Stimulated activated naive CD4-positive, alpha-beta T cell (primary cell): ENCODE results near the gene SPATA6L.

Experiments
- DNase-seq, 6 experiments: peaks; one replicate each; lab custom pipeline; 2025; lab: John Stamatoyannopoulos, UW

SPATA6L gene

DNA sequence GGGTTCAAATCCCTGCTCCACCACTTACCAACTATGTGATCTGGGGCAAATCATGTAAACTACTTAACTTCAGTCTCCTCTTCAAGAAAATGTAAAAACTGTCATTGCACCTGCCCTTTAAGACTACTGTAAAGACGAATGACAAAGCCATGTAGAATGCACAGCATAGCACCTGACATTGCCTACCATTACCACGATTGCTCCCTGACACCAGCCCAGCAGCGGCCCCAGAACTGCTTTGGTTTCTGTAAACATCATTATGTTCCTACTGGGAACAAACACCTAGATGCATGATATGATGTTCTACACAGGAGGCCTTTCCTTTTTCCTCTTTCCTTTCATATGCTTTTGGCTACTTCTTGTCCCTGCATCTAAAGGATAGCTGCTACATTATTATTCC, 27.3 kb downstream of the SPATA6L start:
- DNase-seq = no peak

DNA sequence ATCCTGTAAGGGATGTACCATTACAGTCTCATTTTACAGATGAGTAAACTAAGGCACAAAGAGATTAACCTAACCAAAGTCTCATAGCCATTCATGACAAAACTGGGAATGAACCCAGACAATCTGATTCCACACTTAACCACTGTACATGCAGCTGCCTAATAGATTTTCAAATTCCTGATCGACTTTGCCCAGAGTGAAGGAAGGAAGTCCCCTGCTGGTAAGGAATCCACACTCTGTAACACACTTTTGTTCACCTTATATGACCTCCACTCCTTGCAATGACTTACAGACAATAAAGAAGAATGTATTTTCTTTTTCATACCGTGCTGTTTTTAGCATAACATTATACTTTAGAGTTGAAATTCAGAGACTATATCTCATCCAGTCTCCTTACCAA, 35.4 kb downstream of the SPATA6L start:
- DNase-seq = peak in 1 of 6 experiments; percentile 4

DNA sequence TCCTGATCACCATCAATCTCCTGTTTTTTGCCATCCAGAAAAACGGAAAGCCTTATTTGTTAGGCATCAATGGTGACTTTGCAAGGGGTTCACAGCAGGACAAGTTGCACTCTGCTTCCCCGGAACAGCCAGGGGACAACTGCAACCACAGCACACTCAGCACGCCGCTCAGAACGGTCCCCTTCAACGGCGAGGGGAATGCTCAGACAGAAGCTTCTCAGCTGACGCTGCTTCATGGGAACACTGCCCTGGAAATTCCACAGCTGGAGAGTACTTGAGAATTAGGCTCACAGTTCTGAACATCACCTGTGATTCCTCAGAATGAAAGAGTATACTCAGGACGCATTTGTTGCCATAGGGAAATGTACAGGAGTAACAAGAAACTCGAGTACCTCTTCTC, 44.3 kb downstream of the SPATA6L start:
- no peak for DNase-seq

DNA sequence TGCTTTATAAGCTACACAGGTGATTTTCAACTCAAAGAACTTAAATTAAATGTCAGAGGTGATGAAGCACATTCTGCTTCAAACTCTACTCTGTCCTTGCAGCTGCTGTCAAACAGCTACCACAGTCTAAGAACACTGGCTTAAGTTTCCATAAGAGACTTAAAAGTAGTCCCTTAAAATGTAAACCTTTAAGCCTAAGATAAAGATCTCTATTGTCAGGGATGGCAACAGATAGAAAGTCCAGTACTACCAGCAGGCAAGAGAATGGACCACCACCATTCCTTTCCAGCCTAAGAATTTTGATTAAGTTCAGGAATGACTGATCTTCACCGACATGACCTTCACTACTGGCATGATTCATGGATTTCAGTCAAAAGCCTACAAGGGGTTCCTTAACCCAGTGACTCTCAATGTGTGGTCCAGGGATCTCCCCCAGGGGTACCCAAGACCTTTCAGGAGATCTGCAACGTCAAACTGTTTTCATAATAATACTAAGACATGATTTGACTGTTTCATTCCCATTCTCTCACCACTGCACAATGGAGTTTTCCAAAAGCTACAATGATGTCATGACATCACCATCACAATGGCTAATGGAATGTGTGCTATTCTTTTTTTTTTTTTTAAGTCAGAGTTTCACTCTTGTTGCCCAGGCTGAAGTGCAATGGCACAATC, 45.3 kb downstream of the SPATA6L start:
- DNase-seq = no peak

- DNase-seq = no peak
Measured at GRCh38 chr9:4620057-4620765, 46.1 kb downstream of the SPATA6L start.

GRCh38 chr9:4618700-4619099, 47.6 kb downstream of the SPATA6L start:
- no peak for DNase-seq

DNA sequence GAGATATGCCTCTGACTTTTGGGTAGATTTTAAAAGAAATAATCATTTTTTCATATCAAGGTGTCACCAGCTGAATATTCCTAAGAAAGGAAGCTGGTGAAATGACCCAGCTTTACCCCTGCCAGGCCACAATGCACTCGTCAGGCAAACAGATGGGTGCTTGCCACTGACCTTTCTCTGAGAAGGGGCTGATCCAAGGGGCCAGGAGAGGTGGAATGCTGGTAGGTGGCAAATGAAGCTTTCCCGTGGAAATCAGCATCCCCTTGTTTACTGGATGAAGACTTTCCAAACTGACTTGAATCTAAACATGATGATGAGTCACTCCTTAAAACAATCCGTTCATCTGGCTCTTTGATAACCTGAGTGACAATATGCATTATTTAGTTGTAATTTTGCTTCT, 48.5 kb downstream of the SPATA6L start:
- DNase-seq = no peak

DNA sequence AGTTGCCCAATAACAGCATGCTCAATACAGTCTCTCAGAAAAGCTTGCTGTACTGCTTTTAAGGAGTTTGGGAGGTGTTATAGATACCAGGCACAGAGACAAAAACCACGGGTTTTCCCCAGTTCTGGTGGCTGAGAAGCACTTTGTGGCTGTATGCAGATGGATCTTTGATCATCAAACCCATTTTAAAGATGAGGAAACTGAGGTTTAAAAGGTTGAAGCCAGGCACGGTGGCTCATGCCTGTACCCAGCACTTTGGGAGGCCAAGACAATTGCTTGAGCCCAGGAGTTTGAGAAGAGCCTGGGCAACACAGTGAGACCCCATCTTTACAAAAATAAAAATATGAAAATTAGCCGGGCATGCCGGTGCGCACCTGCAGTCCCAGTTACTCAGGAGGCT, 50.5 kb downstream of the SPATA6L start:
- DNase-seq = peak in 1 of 6 experiments; percentile 4

DNA sequence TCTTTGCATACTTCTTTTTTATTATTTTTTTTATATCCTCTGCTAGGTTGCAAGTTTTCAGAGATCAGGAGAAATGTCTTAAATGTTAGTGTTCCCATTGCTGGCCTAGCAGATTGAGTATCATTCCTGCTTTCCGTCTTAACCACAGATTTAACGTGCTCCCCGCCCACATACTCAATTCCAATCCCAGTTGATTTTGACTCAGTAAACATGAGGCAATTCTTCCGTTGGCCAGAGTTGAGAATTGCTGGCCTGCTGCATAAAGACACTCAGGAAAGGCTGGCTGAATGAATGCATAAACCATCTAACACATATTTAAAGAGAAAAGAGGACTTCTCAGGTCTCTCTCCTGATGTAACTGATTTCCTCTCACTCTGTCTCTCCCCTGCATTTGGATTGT, 51.0 kb downstream of the SPATA6L start:
- no peak for DNase-seq

GRCh38 chr9:4614627-4615026, 51.7 kb downstream of the SPATA6L start:
- no peak for DNase-seq

- peak in 5 of 6 experiments; percentile 3 to 77 (median 44) for DNase-seq
Measured at GRCh38 chr9:4606033-4606432, 60.2 kb downstream of the SPATA6L start.

DNA sequence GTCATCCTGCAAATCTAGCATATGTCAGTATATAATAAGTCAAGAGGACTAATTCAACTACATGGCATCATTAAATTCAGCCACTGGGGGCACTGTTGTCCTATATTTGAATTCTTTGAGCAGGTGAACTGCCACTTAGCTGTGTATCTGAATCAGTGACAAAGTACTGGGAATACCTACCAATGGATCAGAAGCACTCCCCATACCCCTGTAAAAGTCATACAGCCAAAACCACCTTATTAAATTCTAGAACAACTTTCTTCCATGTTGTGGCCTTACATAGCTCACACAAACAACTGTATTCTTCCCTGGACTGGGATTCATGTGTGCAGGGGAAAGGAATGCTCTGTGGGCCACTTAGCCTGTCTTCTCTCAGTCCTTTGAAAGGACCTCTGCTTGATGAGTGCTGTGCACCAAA, 61.6 kb downstream of the SPATA6L start:
- DNase-seq = peak in 5 of 6 experiments; percentile 29 to 72 (median 52)

DNA sequence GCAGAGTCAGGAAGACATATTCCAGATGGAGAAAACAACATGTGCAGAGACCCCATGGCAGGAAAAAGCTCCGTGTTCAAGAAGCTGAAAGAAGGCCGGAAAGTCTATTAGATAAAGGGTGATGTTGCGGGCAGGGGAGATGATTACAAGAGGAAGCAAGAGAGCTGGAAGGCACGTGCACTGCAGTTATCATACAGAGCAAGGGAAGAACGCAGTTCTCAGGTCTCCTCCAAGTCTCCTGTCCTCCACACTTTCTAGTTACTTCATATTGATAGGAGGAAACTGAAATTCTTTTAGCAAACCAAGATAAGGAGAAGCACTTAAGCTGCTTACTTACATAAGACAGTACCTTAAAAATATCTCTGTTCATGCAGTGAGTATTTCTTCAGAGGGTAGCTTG, 62.5 kb downstream of the SPATA6L start:
- no peak for DNase-seq

DNA sequence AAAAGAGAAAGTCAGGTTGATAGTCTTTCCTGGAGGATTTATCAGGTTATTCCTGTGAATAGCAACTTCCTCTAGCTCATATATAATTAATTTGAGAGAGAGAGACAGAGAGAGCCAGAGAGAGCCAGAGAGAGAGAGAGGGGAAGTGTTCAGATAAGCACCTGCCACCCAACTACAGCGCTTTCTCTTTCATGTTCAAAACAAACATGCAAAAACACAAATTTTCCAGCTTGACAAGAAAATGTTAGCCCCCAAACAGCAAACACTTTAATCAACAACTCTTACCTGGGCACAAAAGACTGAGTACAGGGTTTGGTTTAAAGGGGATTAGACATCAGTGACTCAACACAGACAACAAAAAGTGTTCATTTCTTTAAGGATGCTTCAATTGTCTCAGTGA, 65.9 kb downstream of the SPATA6L start:
- peak in 2 of 6 experiments; percentile 59 to 67 for DNase-seq

DNA sequence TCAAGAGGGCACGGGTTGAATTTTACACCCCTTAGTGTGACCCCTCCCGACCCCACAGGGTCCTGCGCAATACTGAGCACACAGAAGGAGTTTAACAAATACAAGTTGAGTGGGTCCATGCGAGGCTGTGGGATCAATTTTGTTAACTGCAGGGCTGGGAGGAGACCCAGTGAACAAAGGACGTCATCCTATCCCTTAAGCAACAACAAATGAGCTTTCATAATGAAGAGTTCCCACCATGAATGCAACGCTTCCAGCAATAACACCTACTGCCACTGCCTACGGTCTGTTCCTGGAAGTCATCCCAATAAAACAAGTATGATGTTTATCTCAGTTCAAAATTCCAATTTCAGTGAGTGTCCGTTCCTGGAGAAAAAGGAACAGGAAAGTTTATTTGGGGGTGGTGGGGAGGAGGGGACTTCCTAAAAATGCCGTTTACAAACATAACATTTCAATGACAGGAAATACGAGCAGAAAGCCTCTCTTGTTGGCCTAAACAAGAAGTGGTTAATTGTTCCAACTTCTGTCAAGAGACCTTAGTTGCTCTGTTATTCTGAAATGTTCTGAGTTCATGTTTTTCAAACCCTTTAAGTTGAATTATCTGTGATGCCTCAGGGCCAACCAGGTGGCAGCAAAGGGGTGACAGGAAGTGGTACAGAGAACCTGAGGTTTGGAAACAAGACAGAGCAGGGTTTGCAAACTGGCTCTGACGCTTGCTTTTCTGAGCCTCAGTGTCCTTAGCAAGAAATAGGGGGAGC, 69.9 kb downstream of the SPATA6L start:
- peak; percentile 25 to 91 (median 72) for DNase-seq

- DNase-seq = no peak
Measured at GRCh38 chr9:4594994-4595393, 71.3 kb downstream of the SPATA6L start.

- no peak for DNase-seq
Measured at GRCh38 chr9:4594545-4594944, 71.7 kb downstream of the SPATA6L start.

GRCh38 chr9:4592886-4593285, 73.4 kb downstream of the SPATA6L start:
- no peak for DNase-seq

DNA sequence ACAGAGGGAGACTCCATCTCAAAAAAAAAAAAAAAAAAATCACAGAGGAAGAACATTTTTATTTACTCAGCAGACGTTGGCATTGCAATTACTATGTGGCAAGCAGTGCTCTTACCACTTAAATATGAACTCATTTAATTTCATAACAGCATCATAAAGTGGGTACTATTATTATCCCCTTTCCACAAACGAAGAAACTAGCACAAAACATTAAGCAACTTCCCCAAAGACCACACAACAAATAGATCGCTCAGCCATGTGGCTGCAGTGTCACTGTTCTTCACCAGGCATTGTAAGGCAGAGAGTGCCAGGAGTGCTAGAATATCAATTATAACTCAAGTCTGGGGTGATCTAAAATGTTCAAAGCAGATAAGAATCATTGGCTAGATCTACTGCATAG, 74.0 kb downstream of the SPATA6L start:
- DNase-seq = no peak

DNA sequence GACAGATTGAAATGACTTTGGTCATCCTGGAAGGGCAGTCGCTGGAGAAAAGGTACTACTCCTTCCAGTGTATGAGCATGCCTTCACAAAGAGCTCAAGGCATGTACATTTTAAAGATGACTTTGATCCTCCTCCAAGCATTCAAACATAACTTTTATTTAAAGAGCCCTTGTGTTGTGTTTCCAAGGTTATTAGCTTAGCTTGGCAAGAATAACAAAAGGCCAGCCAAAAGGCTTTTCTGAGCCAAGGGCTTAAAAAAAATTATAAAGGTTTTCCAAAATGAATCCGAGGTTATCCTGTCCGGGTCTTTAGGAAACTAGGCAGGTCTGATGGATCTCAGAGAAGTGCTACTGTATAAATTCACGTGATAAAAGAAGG, 75.2 kb downstream of the SPATA6L start:
- DNase-seq = no peak

DNA sequence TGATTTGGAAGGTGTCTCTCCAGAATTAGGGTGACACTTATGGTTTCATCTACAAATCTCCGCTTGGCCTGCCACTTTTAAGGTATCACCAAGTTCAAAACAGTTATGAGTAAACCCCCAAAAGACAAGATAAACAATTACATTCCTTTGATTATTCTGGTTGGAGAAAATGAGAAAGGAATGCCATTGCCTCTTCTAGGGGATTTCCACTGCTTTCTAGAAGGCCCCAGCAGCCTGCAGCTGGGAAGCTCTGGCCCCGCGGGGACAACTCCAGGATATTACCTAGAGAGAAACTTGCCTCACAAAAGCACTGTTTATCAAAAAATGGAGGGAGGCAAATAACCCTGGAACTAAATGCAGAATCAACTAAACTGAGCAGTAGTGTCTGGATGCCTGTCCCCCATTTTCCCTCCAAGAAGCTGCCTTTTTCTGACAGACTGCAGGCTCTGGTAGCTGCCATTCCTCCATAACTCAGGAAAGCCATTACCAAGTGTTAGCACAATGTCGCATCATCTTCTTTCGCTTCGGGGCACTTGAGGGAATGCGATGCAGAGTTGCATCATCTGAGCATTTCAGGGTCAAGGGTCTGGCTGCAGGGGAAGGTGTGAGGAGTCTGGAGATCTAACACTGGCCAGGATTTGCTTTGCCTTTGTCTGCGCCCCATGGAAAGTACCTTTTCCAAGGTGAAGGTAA, 75.7 kb downstream of the SPATA6L start:
- no peak for DNase-seq

DNA sequence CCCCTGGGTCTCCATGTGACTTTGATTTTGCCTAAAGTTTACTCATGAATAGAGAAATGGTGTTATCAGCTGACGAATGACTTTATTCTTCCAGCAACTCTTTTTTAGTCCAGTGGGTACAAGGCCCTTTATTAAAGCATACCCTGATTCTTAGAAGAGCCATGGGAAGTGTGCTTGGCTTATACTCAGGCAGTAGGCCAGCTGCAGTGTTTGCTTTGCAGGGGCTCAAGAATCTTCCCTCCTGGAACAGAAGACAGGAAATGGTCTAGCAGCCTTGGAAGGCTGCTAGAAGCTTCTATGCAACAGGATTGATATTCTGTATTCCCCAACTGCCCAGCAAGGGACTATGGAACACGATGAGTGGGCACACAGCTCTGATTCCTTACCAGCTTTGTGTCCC, 77.6 kb downstream of the SPATA6L start:
- DNase-seq = no peak
